RPMI7951 (cell line): ENCODE results near the gene HOXA6. TPM values are rescaled to one million over a fixed set of nuclear protein-coding genes. Genes with fewer than 3 reads are reported as not detected.
A peak's percentile ranks its signal among the peaks of the same experiment; 100 is the strongest.

ENCODE experiments used
- DNase-seq: peaks from one replicate; pipeline ENCODE4 v3.0.0-alpha.2; 2012; ENCODE audit warnings: low read depth
- total RNA-seq: library from RNA; depleted of rRNA; stranded (reverse); fragments of >200 nt; shearing (Covaris generic); gene quantifications from 2 replicates; pipeline ENCODE4 v1.2.3, GENCODE V29; 2014

Gene HOXA6
- total RNA-seq, 1 experiment from 2014 or later, result 1.8 TPM

DNA sequence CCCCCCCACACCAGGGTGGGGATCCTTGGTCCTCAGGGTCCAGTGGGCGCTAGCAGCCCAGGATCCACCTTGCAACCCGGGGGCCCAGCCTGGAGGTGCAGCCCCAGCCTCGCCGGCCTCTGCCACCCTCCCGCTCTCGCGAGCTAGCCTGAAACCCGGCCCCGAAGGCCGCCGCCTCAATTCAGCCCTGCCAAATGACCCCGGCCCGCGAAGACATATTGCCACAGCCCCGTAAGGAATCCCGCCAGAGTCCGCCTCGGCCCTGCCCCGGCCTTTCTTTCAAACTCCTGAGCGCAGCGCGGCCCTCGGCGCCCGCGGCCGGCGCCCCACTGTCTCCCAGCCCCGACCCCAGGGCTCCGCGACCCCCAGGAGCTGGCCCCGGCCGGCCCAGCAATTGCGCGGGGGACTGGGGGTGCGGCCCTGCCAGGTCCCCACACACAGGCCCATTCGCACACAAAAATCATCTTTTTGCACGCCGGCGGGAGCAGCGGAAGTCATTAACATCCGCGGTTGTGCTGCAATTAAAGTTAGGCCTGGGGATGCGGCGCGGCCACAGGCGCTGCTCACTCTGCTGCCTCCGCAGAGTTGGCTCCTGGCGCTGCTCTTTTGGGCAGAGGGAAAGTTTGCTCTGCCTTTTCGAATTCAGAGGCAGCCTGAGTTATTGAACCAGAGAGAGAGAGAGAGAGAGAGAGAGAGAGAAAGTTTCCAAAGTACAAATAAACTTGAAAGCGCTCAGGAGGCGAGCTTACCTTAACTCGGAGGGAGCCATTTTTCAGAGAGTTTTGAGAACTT is 8.0 kb downstream of the HOXA6 start:
- DNase-seq, result peak; percentile 66

DNA sequence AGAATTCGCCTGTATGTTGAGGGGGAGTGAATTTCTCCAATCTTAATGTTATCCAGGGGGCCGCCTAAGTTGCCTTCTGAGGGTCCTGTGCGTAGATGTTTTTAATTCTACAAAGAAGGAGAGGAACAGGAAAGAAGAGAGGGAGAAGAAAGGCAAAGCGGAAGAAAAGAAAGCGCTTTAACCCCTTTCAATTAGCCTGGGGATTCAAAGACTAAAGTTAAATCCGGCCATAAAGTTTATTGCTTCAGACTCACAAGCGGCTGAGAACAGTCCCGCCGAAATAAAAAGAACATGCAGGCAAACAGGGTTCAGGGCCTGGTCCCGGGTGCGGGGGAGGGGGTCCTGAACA is 8.6 kb downstream of the HOXA6 start:
- DNase-seq, result no peak

DNA sequence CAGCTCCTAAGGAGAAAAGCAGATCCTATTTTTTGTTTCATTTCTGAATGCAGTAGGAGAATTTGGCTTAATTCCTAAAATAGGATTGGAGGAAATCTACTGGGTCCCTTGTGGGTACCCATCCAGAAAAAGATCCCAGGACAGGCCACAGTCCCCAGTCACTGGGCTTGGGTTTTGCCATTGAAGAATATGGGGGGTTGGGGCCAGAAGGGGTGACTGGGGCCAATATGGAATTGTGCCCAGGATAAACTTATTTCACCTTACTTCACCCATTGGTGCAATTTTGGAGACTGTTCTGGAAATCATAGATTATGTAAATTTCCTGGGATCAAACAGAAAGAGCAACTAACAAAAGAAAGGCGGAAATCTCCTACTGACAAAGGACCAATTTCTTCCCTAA is 9.1 kb downstream of the HOXA6 start:
- DNase-seq, result no peak

DNA sequence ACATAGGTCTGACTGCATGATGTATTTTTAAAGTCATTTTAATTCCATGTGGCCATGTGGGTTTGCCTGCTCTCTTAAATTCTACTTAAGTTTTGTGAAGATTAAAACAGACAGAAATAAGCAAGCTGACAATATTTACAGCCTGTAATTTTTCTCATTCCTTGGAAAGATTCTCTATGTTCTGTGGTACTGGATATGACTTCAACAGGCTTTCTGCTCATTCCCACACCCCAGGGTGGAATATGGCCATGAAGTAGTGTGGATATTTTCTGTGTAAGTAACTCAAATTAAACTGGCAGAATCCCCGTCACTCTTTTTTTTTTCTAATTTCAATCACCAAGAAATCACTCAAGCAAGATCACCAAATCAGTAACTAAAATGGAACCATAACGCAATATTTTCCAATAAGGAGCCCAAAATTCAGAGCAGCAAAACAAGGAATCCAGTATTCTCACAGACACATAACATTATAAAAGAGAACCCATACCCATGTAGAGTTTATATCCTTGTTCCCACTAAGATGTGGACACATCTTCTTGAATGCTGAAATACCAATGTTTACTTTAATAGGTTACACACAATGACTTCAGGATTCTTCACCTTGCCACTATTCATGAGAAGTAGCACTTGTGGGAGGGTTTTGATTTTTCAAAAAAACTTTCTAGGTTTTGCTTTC is 9.8 kb downstream of the HOXA6 start:
- DNase-seq, result no peak

DNA sequence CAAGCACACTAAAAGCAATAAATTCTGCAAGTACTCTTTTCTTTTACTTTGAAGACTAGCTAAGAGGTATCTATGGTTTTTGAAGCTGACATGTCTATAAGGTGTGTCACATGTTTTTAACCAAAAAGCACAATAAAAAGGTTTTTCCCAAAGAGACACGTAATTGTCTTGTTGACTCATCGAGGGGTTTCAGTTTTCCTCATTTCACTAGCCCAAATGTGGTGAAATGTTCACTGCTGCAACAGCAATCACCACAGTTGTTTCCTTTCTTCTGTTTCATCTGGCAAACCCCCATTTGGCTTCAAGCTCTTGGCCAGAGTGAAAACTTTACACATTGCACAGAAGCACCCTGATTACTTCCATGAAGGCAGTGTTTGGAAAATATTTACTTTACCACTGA is 13.2 kb downstream of the HOXA6 start:
- DNase-seq, result peak; percentile 98

DNA sequence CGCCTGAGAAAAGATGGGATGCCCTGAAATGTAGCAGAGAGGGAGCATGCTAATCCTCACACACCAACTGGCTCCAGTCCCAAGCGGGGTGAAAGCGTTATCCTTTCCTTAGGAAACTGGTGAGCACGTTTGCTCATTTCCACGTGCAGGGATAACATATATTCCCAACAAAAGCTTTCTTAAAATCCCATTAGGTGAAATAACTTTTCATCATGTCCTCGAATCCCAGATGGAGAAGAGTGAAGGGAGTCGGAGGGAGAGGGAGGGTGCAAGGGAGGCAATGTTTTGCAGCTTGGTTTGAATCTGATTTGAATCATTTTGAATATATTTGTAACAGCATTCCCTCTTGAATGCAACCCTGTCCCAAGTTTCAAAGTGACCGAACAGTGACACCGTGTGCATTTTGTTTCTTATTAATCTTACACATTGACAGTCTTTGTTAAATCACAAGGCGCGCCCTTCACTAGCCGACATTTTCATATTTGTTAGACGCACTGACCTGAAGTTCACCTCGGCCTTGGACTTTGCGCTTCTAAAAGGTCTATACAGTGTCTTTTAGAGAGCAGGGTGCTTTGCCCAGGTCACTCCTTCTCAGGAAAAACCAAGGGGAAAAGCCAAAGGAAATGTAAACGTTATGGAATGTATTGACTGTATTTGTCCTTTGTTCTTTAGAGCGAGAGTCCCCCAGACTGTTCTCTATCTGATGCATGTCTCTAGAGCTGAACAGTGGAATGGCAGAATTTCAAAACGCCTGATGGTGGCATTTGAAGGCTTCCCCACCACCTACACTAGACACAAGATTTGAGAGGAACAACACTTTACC is 14.0 kb downstream of the HOXA6 start:
- DNase-seq, result no peak

DNA sequence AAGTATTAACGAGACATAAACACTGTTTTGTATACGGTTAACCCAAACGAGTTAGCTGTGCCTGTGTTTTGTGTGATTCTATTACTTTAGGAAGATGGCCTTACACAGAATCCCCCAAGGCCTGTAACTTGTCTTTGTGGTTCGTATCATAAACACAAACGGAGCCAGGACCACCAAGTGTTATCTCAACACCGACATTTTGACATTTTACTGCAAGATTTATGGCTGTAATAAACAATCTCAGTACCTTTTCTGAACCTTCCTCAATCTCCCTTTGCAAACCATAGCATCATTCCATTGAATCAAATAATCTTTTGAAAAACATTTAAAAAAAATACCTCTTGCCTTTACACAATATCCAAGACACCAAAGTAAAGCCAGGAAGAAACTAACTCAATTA is 14.6 kb downstream of the HOXA6 start:
- no peak for DNase-seq

DNA sequence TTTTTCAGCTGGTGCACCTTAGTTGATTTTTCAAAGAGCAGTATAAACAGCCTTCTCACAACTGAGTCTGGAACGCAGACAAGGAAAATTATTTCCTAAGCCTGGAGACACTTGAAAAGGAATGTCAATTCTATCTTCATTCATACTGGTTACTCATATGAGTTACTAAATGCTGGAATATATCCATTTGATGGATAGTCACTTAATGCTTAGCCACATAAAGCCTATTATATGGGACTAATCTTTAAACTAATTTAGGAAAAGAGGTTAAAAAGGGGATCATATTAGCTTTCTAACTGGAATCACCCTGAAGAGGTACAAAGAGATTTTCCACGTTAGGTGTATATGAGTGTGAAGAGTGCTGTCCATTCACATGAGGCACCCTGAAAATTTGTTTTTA is 15.4 kb downstream of the HOXA6 start:
- DNase-seq, result no peak

DNA sequence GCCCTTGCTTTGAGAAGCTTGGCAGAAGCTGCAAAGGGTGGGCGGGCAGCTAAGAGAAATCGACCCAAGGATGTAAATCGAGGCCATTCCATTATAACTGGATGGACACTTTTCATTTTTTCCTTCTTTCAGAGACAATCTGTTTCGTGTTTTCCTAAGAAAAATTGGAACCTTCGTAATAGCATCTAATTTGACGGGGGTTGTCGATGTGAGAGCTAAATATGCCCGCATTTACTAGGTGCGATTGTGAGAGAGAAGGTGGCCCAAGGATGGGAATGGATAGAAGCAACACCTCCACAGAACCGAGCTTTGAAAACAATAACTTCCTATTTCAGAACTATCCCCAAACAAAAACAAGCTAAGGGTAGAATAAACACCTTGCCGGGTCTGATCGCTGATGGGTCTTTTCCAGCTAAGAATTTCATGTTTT is 16.2 kb downstream of the HOXA6 start:
- no peak for DNase-seq

DNA sequence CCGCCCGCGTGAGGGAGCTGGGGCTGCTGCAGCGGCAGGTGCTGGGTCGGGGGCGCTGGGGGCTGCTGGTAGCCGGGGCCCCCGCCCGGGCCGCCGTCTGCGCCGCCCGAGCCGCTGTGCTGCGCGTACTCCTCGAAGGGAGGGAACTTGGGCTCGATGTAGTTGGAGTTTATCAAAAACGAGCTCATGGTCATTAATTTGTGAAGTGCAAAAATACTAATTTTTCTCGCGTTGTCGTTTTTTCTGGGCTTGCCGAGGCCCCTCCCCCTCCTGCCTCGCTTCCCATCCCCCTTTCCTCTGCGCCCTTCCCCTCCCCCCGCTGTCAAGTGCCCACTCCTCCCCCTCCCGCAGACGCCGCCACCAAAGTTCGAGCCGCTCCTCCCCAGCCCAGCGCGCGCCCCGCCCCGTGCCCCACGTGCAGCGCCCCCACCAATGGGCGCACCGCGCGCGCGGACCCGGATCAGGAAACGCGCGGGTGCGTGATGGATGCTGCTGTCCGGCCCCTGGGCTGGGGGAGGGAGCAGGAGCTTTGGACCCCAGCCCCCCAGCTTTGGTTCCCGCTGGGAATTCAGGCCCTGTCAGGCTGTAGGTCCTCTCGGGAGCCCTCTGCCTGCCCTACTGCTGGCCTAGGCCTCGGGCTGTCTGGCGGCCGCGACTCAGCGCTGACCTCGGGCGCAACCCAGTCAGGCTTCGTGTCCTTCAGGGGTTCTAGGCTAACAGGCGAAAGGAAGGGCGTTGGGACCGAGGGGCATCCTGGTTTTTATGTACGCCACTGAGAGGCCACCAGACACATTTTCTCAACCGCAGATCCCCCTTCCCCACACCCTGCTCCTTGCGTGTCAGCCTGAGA is 16.8 kb downstream of the HOXA6 start, which contains the start of gene HOXA4:
TSS of gene HOXA4 (minus strand) at position 218 of the 850 bp plus-strand sequence. CDS start at position 194, 24 bp downstream.
- DNase-seq, result peak; percentile 93

DNA sequence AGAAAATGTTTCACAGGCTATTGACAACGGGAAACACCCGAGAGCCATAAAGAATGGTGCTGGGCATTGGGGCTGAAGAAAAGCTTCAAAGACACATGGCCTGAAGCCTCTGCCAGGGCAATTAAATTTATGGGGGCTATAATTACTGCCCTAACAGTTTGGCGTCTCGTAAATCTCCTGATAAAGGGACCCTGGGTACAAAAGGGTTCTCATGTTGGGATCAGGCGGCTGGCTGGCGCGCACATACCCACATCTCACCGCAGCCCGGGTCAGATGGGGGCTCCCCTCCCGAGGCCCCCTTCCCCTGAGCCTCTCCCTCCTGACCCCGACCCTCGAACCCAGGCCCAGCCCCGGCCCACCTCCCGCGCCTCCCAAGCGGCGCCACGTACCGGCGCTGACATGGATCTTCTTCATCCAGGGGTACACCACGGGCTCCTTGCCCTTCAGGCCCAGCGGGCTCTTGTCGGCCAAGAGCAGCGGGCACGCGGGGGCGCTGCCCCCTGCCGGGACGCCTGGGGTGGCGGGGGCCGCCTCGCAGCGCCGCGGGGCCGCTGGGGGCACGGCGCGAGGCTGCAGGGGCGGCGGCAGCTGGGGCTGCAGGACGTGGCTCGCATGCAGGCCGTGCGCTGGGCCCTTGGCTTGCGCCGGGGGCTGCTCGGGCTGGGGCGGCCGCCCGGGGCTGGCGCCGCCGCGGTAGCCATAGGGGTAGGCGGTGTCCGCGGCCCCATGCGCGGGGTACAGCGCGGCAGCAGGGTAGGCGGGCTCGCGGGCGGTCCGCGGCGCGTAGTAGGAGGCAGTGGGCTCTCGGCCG is 17.6 kb downstream of the HOXA6 start:
- peak; percentile 72 for DNase-seq

DNA sequence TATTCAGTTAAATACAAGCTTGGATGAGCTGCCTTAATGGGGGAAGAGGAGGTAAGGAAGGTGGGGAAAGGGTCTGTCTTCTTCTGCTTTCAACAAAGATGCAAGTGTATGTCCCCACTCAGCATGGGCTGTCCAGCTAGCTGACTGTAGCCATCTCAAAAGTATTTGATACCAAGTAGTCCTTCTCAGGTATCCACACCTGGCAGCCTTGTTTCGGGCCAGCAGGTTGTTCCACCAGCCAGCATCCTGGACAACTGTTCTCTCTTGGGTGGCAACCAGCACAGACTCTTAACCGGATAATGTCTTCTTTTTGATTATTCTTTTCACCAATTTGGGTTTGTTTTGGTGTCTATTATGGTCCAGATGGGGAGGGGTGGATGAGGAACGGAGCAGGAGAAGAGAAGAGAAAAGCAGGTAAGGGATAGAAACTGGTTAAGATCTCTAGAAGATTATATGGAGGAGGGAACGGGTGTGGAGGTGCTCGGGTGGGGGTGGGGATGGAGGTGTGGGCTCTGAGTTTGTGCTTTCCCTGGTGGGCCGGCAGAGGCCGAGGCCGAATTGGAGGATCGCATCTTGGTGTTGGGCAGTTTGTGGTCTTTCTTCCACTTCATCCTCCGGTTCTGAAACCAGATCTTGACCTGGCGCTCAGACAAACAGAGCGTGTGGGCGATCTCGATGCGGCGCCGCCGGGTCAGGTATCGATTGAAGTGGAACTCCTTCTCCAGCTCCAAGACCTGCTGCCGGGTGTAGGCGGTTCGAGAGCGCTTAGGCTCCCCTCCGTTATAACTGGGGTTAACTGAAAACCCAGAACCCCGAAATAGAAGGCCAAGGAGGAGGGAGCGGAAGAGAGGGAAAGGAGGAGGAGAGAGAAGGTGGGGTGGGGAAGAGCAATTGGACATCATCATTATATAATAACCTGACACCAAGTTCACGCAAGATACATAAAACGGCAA is 18.5 kb downstream of the HOXA6 start:
- DNase-seq, result no peak

DNA sequence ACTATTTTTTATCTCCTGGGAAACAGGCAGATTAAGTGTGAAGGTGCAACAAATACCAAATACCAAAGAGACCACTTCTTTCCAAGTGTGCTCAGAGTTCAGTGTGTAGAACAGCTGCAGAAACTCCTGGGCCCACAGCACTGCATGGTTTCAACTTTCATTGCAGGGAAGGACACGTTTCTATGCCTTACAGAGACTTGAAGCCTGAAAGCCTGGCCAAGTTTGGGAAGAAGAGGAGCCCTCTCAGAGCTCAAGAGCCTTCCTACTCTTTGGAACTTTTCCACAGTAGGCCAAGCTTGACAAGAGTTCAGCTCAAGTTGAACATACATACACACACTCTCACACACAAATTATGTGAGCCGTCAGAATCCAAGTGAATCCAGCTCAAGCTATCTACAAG is 19.5 kb downstream of the HOXA6 start:
- DNase-seq, result no peak

DNA sequence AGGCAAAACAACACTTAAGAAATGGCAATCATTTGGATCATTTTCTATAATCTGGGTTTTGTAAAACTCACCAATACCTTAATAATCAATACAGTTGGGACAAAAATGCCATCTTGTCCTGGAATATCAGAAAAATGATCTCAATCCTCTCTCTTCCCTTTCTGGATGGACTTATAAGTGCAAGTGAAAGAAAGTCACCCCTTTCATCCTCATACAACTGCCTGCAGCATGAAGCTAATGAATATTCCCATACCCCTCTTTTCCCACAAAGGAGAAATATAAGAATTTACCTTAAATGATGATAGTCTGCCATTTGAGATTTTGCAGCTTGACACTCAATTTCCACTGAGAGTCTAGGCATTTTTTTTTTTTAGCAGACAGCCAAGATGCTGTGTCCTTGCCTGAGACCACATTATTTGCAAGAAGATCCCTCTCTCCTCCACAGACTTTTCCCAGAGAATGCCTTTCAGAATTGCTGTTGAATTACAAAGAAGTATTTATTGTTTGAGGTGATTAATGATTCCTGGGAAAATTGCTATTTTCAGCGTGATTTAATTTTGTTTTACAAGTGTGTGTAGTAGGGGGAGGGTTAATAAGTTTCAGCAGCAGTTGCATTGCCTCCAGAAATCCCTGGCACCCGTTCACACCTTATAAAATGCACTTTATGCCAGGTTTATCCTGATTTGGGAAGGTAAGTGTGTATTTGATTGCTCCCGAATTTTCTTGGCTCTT is 20.8 kb downstream of the HOXA6 start:
- no peak for DNase-seq

DNA sequence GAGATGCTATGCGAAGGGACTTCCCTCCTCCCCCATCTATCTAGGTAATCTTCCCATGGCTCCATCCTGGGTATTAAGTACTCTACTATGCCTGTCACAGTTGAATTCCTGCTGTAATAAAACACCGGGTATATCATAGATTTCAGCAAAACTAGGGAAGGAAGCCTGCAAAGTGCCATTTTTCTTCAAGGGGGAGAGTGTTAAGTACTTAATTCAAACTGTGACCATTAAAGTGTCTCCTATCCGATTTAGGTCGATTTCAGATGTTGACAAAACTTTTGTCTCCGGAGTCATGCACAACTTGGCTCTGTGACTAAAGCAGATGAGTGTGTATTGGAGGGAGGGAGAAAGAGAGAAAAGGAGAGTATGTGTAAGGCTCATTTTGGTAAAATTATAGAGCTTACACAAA is 21.6 kb downstream of the HOXA6 start:
- DNase-seq, result no peak

DNA sequence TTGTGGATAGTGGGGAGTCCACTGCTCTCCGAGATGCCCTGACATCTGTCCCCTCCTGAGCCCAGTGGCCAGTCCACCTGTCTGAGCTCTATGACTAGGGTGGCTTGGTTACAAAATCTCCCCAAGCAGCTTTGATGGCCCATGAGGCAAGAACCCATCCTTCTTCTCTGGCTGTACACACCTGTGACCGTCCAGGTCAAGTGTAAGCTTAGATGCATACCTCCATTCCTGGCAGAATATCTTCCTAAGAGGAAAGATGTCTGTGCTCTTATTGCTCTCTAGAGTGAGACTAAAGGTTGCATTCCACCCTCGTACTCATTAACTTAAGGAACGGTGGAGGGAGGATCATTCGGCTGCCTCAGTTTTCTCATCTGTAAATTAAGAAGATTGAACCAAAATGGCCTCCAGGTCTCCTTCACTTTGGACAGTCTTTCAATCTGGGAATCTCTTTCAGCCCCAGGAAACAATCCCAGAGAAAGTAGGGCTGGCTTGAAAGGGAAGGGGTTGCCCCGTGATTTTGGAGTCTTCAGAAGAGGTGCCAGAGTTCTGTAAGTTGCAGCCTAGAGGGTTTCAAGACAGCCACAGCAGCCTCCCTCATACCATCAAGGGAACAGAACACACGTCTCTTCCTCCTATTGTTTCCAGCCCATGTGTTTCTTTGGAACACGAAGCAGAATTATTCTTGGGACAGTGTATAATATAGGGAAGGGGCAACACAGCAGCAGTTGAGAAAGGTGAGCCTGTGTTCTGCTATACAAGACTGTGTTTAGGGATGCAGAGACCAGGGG is 22.5 kb downstream of the HOXA6 start:
- DNase-seq, result no peak

DNA sequence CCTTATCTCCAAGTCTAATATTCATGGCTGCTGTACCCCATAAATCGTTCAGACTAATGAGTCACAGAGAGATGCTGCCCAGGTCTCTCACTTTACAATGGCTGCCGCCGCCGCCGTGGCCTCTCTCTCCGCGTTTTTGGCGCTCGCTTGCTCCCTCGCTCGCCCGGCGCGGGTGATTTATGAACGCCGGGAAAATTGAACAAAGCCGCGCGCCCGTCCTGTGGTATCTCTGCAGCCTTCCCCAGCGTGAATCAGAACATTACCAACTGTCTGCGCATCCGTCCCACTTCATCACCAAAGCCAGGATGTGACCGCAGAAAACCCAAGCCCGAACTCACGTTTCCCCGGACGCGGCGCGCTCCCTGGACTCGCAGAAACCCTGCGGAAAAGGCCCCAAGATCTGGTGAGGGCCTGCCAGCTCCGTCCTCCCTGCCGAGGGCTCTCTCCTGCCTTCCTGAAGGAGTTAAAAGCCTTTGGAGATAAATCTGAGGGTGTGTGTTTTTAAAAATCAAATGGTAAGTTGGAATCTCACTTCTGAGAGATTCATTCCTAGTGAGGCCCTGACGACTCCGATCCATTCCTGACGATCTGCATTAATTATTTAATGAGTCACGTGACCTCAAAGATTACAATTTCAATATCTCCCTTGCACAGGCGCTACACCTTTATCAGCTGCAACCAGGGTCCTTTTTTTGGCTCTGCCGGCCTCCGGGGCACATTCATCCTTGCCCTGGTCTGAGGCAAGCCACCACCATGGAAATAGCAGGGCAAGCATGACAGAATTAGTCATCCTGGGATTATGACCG is 23.3 kb downstream of the HOXA6 start:
- no peak for DNase-seq
